ENCODE results near the gene OTUD7B.

GRCh38 chr1:150001415-150001814 is 9.1 kb downstream of the OTUD7B start:
- no peak for TF ChIP-seq CTCF (IDR thresholded peaks at IDR 0.05)
- TF ChIP-seq POLR2A (IDR thresholded peaks at IDR 0.05), result no peak
